ENCODE measurements around the gene TBC1D10A. TPM values are rescaled to one million over a fixed set of nuclear protein-coding genes. Genes with fewer than 3 reads are reported as not detected.
A peak's percentile ranks its signal among the peaks of the same experiment; 100 is the strongest.

TBC1D10A gene
- 10 to 100 TPM; 10.7 to 13.2 (median 11.8) TPM for polyA plus RNA-seq (ENCODE audit: insufficient read length in 3 of 3)

DNA sequence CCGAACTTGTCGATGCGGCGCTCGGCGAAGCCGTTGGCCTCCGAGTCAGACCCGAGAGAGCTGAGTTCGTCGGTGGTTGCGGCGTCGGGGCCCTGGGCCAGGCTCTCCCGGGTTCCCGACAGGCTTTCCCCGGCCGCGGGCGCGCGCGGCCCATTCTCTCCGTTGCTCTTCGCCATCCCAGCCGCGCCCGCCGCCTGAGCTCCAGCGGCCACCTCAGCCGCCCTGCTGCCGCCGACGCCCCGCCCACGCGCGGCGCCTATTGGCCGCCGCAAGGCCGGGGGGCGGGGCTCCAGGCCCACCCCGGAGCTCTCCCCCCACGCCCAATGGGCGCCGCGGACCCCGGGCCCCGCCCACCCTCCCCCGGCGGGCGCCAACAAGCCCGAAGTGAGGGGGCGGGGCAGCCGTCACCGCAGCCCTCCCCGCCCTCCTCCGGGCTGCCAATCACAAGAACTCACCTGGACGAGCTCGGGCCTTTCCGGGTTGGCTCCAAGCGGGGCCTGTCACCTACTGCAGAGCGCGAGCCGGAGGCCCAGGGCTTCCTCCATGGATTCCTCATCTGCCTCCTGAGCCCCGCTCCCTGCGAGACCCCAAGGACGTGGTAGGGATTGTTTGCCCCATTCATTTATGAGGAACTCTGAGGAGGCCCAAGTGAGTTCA lies at the start of gene TBC1D10A:
TBC1D10A (minus strand) TSS at position 236 of the 657 bp plus-strand sequence; CDS start at position 176, 60 bp downstream.
- peak; percentile 57 to 84 (median 84) for DNase-seq (ENCODE audit: low read depth in 3 of 3, low spot score in 2 of 3)

DNA sequence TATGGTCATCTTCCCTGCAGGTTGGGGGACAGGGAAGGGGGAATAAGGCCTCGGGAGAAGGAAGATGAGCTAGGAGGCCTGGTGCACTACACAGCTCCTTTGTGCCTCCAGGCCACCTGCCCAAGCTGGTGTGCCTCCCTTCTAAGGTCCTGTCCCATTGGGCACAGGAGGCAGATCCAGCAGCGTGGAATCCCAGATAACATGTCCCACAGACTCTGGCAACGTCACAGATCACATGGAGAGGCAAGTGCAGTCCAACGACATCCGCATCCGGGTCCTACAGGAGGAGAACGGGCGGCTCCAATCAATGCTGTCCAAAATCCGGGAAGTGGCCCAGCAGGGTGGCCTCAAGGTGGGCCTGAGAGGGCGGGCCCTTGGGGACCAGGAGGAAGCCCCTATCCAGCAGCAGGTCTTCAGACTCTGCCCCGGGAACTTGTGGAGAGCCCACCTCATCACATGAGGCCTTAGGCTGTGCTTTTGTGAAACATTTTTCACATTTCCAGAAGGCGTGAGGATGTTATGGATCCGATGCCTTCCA lies 48.6 kb upstream of the TBC1D10A start:
- DNase-seq (ENCODE audit: low read depth in 3 of 3, low spot score in 2 of 3), result no peak

- DNase-seq (ENCODE audit: low read depth in 3 of 3, low spot score in 2 of 3), result no peak
These were observed 46.9 kb upstream of the TBC1D10A start for GRCh38 chr22:30373331-30374325.

DNA sequence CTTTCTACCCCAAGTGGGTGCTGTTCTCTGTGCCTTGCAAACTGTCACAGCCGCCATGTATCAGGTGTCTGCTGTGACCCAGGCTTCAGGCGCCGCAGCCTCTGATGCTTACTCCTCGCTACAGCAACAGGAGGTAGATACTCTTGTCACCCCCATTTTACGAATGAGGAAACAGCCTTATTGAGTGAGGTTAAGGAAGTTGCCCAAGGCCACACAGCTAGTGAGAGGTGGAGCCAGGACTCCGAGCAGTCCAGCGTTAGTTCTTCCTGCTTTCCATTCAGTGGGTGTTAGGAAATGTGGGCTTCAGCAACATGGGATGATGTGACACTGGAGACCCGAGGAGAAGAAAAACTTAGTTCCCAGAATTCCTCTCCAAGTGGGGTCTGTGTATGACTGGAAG lies 46.2 kb upstream of the TBC1D10A start:
- DNase-seq (ENCODE audit: low read depth in 3 of 3, low spot score in 2 of 3), result no peak

DNA sequence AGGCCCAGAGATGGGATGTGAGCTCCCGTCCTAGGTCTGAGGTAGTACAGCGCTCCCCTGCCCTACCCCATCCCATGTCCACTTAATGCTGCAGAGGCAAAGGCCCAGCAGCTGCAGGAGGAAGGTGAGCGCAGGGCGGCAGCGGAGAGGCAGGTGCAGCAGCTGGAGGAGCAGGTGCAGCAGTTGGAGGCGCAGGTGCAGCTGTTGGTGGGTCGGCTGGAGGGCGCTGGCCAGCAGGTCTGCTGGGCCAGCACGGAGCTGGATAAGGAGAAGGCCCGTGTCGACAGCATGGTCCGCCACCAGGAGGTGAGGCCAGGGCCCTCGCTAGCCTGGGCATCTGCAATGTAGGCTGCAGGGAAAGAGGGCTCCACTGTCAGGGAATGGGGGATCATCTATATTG lies 45.2 kb upstream of the TBC1D10A start:
- DNase-seq (ENCODE audit: low read depth in 3 of 3, low spot score in 2 of 3), result no peak

- no peak for DNase-seq (ENCODE audit: low read depth in 3 of 3, low spot score in 2 of 3)
These were observed 44.6 kb upstream of the TBC1D10A start for GRCh38 chr22:30371321-30371720.

GRCh38 chr22:30370641-30371230 lies 44.0 kb upstream of the TBC1D10A start:
- peak in 1 of 3 donors; percentile 44 for DNase-seq (ENCODE audit: low read depth in 3 of 3, low spot score in 2 of 3)

- DNase-seq (ENCODE audit: low read depth in 3 of 3, low spot score in 2 of 3), result no peak
These were observed 41.7 kb upstream of the TBC1D10A start for GRCh38 chr22:30368420-30368819.

GRCh38 chr22:30365891-30366290 lies 39.1 kb upstream of the TBC1D10A start:
- no peak for DNase-seq (ENCODE audit: low read depth in 3 of 3, low spot score in 2 of 3)

GRCh38 chr22:30362651-30363281 lies 36.0 kb upstream of the TBC1D10A start:
- no peak for DNase-seq (ENCODE audit: low read depth in 3 of 3, low spot score in 2 of 3)

DNA sequence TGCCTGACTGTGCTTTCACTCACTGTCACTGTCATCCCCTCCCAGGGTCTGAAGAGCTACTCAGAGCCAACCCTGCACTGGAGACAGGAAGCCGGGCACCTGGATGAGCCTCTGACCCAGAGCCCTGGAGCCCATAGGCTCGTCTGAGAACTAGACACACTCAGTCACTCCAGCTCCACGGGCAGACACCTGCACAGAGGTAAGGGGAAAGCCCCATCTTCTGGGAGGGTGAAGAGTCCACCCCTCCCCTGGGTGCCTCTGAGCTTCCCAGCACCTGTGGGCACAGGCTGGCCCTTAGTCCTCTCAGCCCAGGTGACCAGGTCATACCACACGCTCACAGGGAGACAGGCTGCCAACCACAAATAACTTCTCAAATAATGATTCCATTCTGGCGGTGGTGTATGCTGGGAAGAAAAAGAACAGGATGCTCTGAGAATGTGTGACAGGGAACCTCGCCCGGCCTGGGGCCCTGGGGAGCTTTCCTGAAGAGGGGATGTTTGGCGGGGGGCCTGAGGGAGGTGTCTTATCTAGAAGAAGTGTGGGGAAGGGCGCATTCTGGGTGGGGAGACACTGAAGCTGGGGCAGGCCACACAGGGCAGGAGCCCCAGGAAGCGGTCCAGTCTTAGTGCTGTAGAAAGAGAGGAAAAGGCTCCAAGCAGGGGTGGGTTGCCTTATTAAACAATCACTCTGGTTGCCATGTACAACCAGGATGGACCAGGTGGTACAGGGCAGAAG lies 35.3 kb upstream of the TBC1D10A start:
- no peak for DNase-seq (ENCODE audit: low read depth in 3 of 3, low spot score in 2 of 3)

- no peak for DNase-seq (ENCODE audit: low read depth in 3 of 3, low spot score in 2 of 3)
These were observed 31.8 kb upstream of the TBC1D10A start for GRCh38 chr22:30358541-30358940.

- no peak for DNase-seq (ENCODE audit: low read depth in 3 of 3, low spot score in 2 of 3)
These were observed 31.0 kb upstream of the TBC1D10A start for GRCh38 chr22:30357650-30358215.

DNA sequence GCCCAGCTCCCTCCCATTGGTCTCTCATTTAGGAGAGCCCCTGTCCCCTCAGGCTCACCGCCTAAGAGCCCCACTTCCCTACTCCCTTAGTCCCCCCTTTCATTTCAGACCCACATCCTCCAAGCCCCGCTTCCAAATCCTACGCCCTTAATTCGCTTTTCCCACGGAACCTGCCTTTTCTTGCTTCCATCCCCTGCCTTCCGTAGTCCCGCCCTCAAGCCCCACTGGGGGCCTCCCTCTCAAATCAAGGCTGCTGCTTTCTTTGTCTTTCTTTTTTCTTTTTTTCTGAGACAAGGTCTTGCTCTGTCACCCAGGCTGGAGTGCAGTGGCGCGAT lies 30.5 kb upstream of the TBC1D10A start:
- DNase-seq (ENCODE audit: low read depth in 3 of 3, low spot score in 2 of 3), result peak in 1 of 3 donors; percentile 29

- DNase-seq (ENCODE audit: low read depth in 3 of 3, low spot score in 2 of 3), result peak; percentile 80 to 83 (median 83)
These were observed 29.9 kb upstream of the TBC1D10A start, which contains the start of the genes CCDC157 and SF3A1 for GRCh38 chr22:30356449-30357235. TSS of gene CCDC157 (plus strand) at chr22:30357007. CDS start at chr22:30366001, 8,994 bp downstream. TSS of gene SF3A1 (minus strand) at chr22:30356894. CDS start at chr22:30356792, 102 bp downstream.

DNA sequence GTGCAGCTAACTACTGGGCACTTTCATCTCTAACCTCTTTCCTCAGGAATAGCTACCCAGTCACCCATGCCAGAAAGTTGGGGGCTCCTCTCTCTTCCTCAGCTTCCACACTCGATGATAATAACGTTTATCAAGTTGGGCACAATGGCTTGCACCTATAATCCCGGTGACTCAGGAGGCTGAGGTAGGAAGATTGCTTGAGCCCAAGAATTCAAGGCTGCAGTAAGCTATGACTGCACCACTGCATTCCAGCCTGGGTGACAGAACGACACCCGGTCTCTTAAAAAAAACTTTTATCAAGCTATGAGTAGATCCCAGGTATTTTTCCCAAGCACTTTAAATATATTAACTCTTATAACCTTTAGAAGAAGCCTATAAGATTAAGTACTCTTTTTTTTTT lies 27.9 kb upstream of the TBC1D10A start:
- DNase-seq (ENCODE audit: low read depth in 3 of 3, low spot score in 2 of 3), result no peak

DNA sequence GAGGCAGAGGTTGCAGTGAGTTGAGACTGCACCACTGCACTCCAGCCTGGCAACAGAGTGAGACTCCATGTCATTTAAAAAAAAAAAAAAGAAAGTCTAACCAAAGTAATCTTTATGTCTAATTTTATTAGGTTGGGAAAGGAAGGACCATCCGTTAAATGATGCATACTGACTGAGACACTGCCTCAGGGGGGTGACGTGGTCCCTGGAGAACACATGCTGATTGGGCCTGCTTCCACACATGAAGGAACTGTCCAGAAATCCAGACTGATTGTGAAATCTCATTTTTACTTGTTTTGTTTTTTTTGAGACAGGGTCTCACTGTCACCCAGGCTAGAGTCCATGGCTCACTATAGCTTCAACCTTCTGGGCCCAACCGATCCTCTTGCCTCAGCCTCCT lies 24.5 kb upstream of the TBC1D10A start:
- no peak for DNase-seq (ENCODE audit: low read depth in 3 of 3, low spot score in 2 of 3)

GRCh38 chr22:30348809-30349208 lies 22.1 kb upstream of the TBC1D10A start:
- DNase-seq (ENCODE audit: low read depth in 3 of 3, low spot score in 2 of 3), result no peak

GRCh38 chr22:30348404-30348803 lies 21.7 kb upstream of the TBC1D10A start:
- no peak for DNase-seq (ENCODE audit: low read depth in 3 of 3, low spot score in 2 of 3)

All from right renal cortex interstitium (tissue), 3 donors.